HepG2 (cell line): ENCODE data around the gene CASKIN1. TPM values are rescaled to one million over a fixed set of nuclear protein-coding genes. Genes with fewer than 3 reads are reported as not detected.
A peak's percentile ranks its signal among the peaks of the same experiment; 100 is the strongest.

Experiments
- CHCHD3 ChIP-seq: sonication (generic); formaldehyde crosslinking; IDR thresholded peaks from 2 replicates; pipeline ENCODE4 v1.8.0; 2022; ENCODE audit warnings: mild to moderate bottlenecking, missing genetic modification reagents, moderate library complexity
- FOXK1 ChIP-seq: sonication (generic); formaldehyde crosslinking; IDR thresholded peaks from 2 replicates; pipeline ENCODE4 v1.4.0; 2020; ENCODE audit warnings: low read depth, missing genetic modification reagents, borderline replicate concordance
- FOXM1 ChIP-seq: sonication (generic); formaldehyde crosslinking; IDR thresholded peaks from 2 replicates; pipeline ENCODE4 v1.5.0; 2020; ENCODE audit warnings: missing genetic modification reagents
- GABPB1 ChIP-seq: IDR thresholded peaks from 2 replicates; pipeline ENCODE4 v1.6.1; 2016; ENCODE audit warnings: mild to moderate bottlenecking, missing genetic modification reagents, moderate library complexity, missing compliant biosample characterization
- HDAC1 ChIP-seq: sonication (generic); formaldehyde crosslinking; IDR thresholded peaks from 2 replicates; pipeline ENCODE4 v1.5.1; 2020; ENCODE audit warnings: mild to moderate bottlenecking, missing genetic modification reagents
- HNRNPLL ChIP-seq: fragments of 200-400 bp; formaldehyde crosslinking; IDR thresholded peaks from 2 replicates; pipeline ENCODE4 v1.6.1; 2017; ENCODE audit warnings: mild to moderate bottlenecking, low read depth, low read length; ENCODE audit not compliant: poor library complexity, severe bottlenecking
- HOXA7 ChIP-seq: sonication (generic); formaldehyde crosslinking; IDR thresholded peaks from 2 replicates; pipeline ENCODE4 v1.8.1; 2022; ENCODE audit warnings: mild to moderate bottlenecking, missing genetic modification reagents, moderate library complexity
- MTA1 ChIP-seq: sonication (generic); formaldehyde crosslinking; IDR thresholded peaks from 2 replicates; pipeline ENCODE4 v1.4.0; 2020; ENCODE audit warnings: missing genetic modification reagents, mild to moderate bottlenecking, borderline replicate concordance
- SYNCRIP ChIP-seq: fragments of 200-400 bp; formaldehyde crosslinking; IDR thresholded peaks from 2 replicates; pipeline ENCODE4 v1.6.1; 2018; ENCODE audit warnings: mild to moderate bottlenecking, low read depth, low read length; ENCODE audit not compliant: insufficient read depth
- TBP ChIP-seq: sonication (generic); formaldehyde crosslinking; IDR thresholded peaks from 2 replicates; pipeline ENCODE4 v1.5.0; 2020; ENCODE audit warnings: missing genetic modification reagents
- ZBTB21 ChIP-seq: sonication (generic); formaldehyde crosslinking; IDR thresholded peaks from 2 replicates; pipeline ENCODE4 v1.4.0; 2020; ENCODE audit warnings: missing genetic modification reagents
- ZFP37 ChIP-seq: sonication (generic); formaldehyde crosslinking; IDR thresholded peaks from 2 replicates; pipeline ENCODE4 v1.4.0; 2020; ENCODE audit warnings: missing genetic modification reagents, borderline replicate concordance
- ZNF430 ChIP-seq: sonication (generic); formaldehyde crosslinking; IDR thresholded peaks from 2 replicates; pipeline ENCODE4 v1.9.0; 2021; ENCODE audit warnings: mild to moderate bottlenecking, missing genetic modification reagents
- ZNF607 ChIP-seq: sonication (generic); formaldehyde crosslinking; IDR thresholded peaks from 2 replicates; pipeline ENCODE4 v1.5.1; 2020; ENCODE audit warnings: missing genetic modification reagents, mild to moderate bottlenecking, borderline replicate concordance
- ZNF674 ChIP-seq: sonication (generic); formaldehyde crosslinking; IDR thresholded peaks from 2 replicates; pipeline ENCODE4 v1.5.0; 2020; ENCODE audit warnings: low read depth, mild to moderate bottlenecking, missing genetic modification reagents
- ZSCAN29 ChIP-seq: sonication (generic); formaldehyde crosslinking; conservative IDR thresholded peaks from 2 replicates; pipeline ENCODE4 v1.4.0; 2020; ENCODE audit warnings: mild to moderate bottlenecking, missing genetic modification reagents
- polyA plus RNA-seq, 8 experiments: library from polyadenylated mRNA; depleted of rRNA in 3 of 8; stranded (reverse) in 7 of 8; unstranded in 1 of 8; fragments of >200 nt; fragmentation: Illumina TruSeq in 4 of 8; extraction: Trizol in 4 of 8; gene quantifications; 2 replicates each; pipeline versions ENCODE4 v1.2.1 to v1.2.3, GENCODE V29; 2011 to 2016; ENCODE audit warnings: low read depth in 4 of 8, missing spikeins in 1 of 8, mixed read lengths in 1 of 8; ENCODE audit not compliant: insufficient read depth in 1 of 8
- total RNA-seq, 5 experiments: library from RNA; depleted of rRNA; stranded (reverse); fragments of >200 nt; fragmentation: Illumina TruSeq; extraction: Trizol; gene quantifications; 2 replicates each; pipeline ENCODE4 v1.2.3, GENCODE V29; 2016; ENCODE audit warnings: low read depth in 1 of 5
- TF ChIP-seq, protein P1 (sequence below): sonication (generic); formaldehyde crosslinking; IDR thresholded peaks from 2 replicates; pipeline ENCODE4 v1.4.0; 2020; ENCODE audit warnings: low read depth, mild to moderate bottlenecking, missing genetic modification reagents
- TF ChIP-seq, protein P2 (sequence below): sonication (generic); formaldehyde crosslinking; IDR thresholded peaks from 2 replicates; pipeline ENCODE4 v1.4.0; 2020; ENCODE audit warnings: missing genetic modification reagents, mild to moderate bottlenecking, borderline replicate concordance
- TF ChIP-seq, protein P3 (sequence below): sonication (generic); formaldehyde crosslinking; IDR thresholded peaks from 2 replicates; pipeline ENCODE4 v1.5.1; 2020; ENCODE audit warnings: mild to moderate bottlenecking, missing genetic modification reagents, borderline replicate concordance
- TF ChIP-seq, protein P4 (sequence below): sonication (generic); formaldehyde crosslinking; IDR thresholded peaks from 2 replicates; pipeline ENCODE4 v1.5.0; 2020; ENCODE audit warnings: missing genetic modification reagents
- TF ChIP-seq, protein P5 (sequence below): sonication (generic); formaldehyde crosslinking; conservative IDR thresholded peaks from 2 replicates; pipeline ENCODE4 v1.8.0; 2022; ENCODE audit warnings: mild to moderate bottlenecking, moderate library complexity, missing genetic modification reagents

The CASKIN1 gene
- total and polyA plus RNA-seq, 2 of the 13 experiments (the other 11 are each of a cell fraction or from before 2014, with no cell fraction given) = 1.2 to 2.2 TPM

DNA sequence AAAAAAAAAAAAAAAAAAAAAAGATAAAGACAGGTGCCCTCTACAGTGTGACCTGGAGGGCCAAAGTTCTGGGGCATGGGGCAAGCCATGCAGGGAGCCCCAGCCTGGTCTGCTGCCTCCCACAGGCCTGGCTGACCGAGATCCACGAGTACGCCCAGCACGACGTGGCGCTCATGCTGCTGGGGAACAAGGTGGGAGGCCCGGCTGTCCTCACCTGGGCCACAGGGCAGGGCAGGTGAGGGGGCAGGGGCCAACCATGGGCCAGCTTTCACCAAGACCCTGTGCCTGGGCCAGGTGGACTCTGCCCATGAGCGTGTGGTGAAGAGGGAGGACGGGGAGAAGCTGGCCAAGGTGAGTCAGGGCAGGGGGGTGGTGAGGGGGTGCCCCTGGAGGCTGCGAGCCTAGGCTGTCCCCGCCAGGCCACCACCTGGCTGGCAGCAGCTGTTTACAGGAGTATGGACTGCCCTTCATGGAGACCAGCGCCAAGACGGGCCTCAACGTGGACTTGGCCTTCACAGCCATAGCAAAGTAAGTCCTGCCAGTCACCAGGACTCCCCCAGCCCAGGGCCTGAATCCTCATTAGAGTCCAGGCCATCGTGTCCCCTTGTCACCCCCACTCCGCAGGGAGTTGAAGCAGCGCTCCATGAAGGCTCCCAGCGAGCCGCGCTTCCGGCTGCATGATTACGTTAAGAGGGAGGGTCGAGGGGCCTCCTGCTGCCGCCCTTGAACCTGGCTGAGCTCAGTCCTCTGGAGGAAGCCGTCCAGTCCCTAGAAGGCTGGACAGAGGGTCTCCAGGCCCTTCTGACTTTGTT lies 43.5 kb downstream of the CASKIN1 start (continued):
- TF ChIP-seq HDAC1 (CRISPR knock-in tag) (no peak), HOXA7 (no peak), FOXK1 (CRISPR knock-in tag) (no peak), TBP (CRISPR knock-in tag) (no peak), HNRNPLL (peak; percentile 29), ZNF607 (CRISPR knock-in tag) (0 out of 2 replicates have a peak, but pooled peaks have one; percentile 3), ZFP37 (CRISPR knock-in tag) (no peak), SYNCRIP (no peak), ZBTB21 (no peak), ZNF430 (no peak), GABPB1 (peak; percentile 45; the same call in 1 of the 2 replicates), CHCHD3 (CRISPR knock-in tag) (no peak), MTA1 (no peak), ZSCAN29 (CRISPR knock-in tag) (no peak), ZNF674 (CRISPR knock-in tag) (no peak), FOXM1 (CRISPR knock-in tag) (no peak)
- TF ChIP-seq, protein P1, sequence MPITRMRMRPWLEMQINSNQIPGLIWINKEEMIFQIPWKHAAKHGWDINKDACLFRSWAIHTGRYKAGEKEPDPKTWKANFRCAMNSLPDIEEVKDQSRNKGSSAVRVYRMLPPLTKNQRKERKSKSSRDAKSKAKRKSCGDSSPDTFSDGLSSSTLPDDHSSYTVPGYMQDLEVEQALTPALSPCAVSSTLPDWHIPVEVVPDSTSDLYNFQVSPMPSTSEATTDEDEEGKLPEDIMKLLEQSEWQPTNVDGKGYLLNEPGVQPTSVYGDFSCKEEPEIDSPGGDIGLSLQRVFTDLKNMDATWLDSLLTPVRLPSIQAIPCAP (CRISPR knock-in tag) = no peak; the same call in 1 of the 2 replicates
- TF ChIP-seq, protein P2, sequence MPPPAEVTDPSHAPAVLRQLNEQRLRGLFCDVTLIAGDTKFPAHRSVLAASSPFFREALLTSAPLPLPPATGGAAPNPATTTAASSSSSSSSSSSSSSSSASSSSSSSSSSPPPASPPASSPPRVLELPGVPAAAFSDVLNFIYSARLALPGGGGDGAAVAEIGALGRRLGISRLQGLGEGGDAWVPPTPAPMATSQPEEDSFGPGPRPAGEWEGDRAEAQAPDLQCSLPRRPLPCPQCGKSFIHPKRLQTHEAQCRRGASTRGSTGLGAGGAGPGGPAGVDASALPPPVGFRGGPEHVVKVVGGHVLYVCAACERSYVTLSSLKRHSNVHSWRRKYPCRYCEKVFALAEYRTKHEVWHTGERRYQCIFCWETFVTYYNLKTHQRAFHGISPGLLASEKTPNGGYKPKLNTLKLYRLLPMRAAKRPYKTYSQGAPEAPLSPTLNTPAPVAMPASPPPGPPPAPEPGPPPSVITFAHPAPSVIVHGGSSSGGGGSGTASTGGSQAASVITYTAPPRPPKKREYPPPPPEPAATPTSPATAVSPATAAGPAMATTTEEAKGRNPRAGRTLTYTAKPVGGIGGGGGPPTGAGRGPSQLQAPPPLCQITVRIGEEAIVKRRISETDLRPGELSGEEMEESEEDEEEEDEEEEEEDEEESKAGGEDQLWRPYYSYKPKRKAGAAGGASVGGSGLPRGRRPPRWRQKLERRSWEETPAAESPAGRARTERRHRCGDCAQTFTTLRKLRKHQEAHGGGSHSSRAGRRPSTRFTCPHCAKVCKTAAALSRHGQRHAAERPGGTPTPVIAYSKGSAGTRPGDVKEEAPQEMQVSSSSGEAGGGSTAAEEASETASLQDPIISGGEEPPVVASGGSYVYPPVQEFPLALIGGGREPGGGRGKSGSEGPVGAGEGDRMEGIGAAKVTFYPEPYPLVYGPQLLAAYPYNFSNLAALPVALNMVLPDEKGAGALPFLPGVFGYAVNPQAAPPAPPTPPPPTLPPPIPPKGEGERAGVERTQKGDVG (CRISPR knock-in tag) = peak; percentile 38
- TF ChIP-seq, protein P3, sequence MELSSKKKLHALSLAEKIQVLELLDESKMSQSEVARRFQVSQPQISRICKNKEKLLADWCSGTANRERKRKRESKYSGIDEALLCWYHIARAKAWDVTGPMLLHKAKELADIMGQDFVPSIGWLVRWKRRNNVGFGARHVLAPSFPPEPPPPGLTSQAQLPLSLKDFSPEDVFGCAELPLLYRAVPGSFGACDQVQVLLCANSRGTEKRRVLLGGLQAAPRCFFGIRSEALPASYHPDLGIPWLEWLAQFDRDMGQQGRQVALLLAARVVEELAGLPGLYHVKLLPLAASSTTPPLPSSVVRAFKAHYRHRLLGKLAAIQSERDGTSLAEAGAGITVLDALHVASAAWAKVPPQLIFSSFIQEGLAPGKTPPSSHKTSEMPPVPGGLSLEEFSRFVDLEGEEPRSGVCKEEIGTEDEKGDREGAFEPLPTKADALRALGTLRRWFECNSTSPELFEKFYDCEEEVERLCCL (CRISPR knock-in tag) = no peak
- TF ChIP-seq, protein P4, sequence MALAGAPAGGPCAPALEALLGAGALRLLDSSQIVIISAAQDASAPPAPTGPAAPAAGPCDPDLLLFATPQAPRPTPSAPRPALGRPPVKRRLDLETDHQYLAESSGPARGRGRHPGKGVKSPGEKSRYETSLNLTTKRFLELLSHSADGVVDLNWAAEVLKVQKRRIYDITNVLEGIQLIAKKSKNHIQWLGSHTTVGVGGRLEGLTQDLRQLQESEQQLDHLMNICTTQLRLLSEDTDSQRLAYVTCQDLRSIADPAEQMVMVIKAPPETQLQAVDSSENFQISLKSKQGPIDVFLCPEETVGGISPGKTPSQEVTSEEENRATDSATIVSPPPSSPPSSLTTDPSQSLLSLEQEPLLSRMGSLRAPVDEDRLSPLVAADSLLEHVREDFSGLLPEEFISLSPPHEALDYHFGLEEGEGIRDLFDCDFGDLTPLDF (CRISPR knock-in tag) = no peak
- TF ChIP-seq, protein P5, sequence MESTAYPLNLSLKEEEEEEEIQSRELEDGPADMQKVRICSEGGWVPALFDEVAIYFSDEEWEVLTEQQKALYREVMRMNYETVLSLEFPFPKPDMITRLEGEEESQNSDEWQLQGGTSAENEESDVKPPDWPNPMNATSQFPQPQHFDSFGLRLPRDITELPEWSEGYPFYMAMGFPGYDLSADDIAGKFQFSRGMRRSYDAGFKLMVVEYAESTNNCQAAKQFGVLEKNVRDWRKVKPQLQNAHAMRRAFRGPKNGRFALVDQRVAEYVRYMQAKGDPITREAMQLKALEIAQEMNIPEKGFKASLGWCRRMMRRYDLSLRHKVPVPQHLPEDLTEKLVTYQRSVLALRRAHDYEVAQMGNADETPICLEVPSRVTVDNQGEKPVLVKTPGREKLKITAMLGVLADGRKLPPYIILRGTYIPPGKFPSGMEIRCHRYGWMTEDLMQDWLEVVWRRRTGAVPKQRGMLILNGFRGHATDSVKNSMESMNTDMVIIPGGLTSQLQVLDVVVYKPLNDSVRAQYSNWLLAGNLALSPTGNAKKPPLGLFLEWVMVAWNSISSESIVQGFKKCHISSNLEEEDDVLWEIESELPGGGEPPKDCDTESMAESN (CRISPR knock-in tag) = no peak
